ENCODE measurements around the gene IMMP2L. TPM values are rescaled to one million over a fixed set of nuclear protein-coding genes. Genes with fewer than 3 reads are reported as not detected.

Gene IMMP2L
- total RNA-seq, 1 experiment from 2014 or later: 8.8 TPM

- ChIA-PET CTCF (no interaction called here), POLR2A (no interaction called here)
- no peaks in the 10 kb centered on the region for H3K27me3 ChIP-seq (ENCODE audit: control insufficient read depth, insufficient read depth, low read length)
- no TSS peak for BruUV-seq (replicated peaks)
- DNase-seq (ENCODE audit: low read depth, low spot score): no peak
- TF ChIP-seq CTCF (IDR thresholded peaks at IDR 0.05) (no peak), POLR2AphosphoS5 (IDR thresholded peaks at IDR 0.05; ENCODE audit: low read depth, low read length) (no peak), REST (IDR thresholded peaks at IDR 0.05; ENCODE audit: insufficient read depth in 1 of 2, low read depth in 2 of 2, low read length in 1 of 2) (no peak), SIN3A (IDR thresholded peaks at IDR 0.05; ENCODE audit: borderline replicate concordance, insufficient read depth, low read depth, low read length) (no peak), TCF7L2 (IDR thresholded peaks at IDR 0.05; ENCODE audit: low read depth, low read length) (no peak)
- H3K36me3 ChIP-seq (ENCODE audit: control insufficient read depth, insufficient read depth, low read length): no peaks in the 10 kb centered on the region
- H3K4me3 ChIP-seq (ENCODE audit: low read depth in 2 of 2, low read length in 2 of 2): no peak overlapping the region
- no peak for ATAC-seq
- intact Hi-C loops (cut with micrococcal nuclease; ENCODE audit: unreplicated experiment): no loop called here
- H3K4me1 ChIP-seq (ENCODE audit: control insufficient read depth, insufficient read depth, low read length): no peaks in the 10 kb centered on the region
- in situ Hi-C loops (cut with HindIII; ENCODE audit: low pct_unique_long_range_greater_than_20kb, low sequenced_read_pairs): no loop called here
- peaks cover 3% of the 10 kb centered on the region; the same call in 1 of the 2 replicates for H3K9me3 ChIP-seq (ENCODE audit: control insufficient read depth, insufficient read depth, low read depth, low read length)
- no peak overlapping the region for H3K27ac ChIP-seq (ENCODE audit: low read length)
Measured at GRCh38 chr7:111517549-111517951, 44.7 kb downstream of the IMMP2L start.

DNA sequence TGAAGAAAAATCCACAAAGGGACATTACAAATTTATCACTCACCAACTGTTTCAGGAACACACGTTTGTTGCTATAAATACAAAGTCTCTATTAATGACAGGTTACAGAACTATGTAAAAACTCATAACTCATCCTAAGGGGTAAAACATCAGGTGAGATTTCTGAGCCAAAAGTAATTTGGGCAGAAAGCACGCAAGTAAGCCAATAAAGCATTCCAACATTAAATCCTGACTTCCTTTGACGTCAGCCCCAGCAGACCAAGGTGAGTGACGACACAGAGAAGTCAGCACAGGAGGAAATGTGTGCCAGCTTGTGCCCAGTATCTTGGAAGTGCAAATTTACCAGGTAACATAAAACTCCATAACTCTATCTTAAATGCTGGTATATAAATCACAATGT is 45.7 kb downstream of the IMMP2L start:
- H3K4me3 ChIP-seq (ENCODE audit: low read depth in 2 of 2, low read length in 2 of 2): no peak overlapping the region
- intact Hi-C loops (cut with micrococcal nuclease; ENCODE audit: unreplicated experiment): no loop called here
- H3K4me1 ChIP-seq (ENCODE audit: control insufficient read depth, insufficient read depth, low read length): no peaks in the 10 kb centered on the region
- H3K36me3 ChIP-seq (ENCODE audit: control insufficient read depth, insufficient read depth, low read length): no peaks in the 10 kb centered on the region
- H3K27me3 ChIP-seq (ENCODE audit: control insufficient read depth, insufficient read depth, low read length): no peaks in the 10 kb centered on the region
- CTCF ChIA-PET: no interaction called here
- in situ Hi-C loops (cut with HindIII; ENCODE audit: low pct_unique_long_range_greater_than_20kb, low sequenced_read_pairs): no loop called here
- no peak for ATAC-seq
- no TSS peak for BruUV-seq (replicated peaks)
- H3K9me3 ChIP-seq (ENCODE audit: control insufficient read depth, insufficient read depth, low read depth, low read length): peaks cover under 1% of the 10 kb centered on the region; the same call in 1 of the 2 replicates
- no peak overlapping the region for H3K27ac ChIP-seq (ENCODE audit: low read length)
- TF ChIP-seq POLR2AphosphoS5 (IDR thresholded peaks at IDR 0.05; ENCODE audit: low read depth, low read length): no peak
- no peak for TF ChIP-seq TCF7L2 (IDR thresholded peaks at IDR 0.05; ENCODE audit: low read depth, low read length)
- TF ChIP-seq REST (IDR thresholded peaks at IDR 0.05; ENCODE audit: insufficient read depth in 1 of 2, low read depth in 2 of 2, low read length in 1 of 2): no peak
- no peak for TF ChIP-seq SIN3A (IDR thresholded peaks at IDR 0.05; ENCODE audit: borderline replicate concordance, insufficient read depth, low read depth, low read length)
- no peak for TF ChIP-seq CTCF (IDR thresholded peaks at IDR 0.05)
- POLR2A ChIA-PET: no interaction called here
- no peak for DNase-seq (ENCODE audit: low read depth, low spot score)
